Heart left ventricle (tissue), 16 donors: ENCODE results near the gene MAPKAPK2. TPM values are rescaled to one million over a fixed set of nuclear protein-coding genes. Genes with fewer than 3 reads are reported as not detected.

Source experiments
- ATAC-seq, 4 donors: fragments of 200-7000 bp; cut with Tn5 transposase; one replicate each; pipeline ENCODE4 v1.9.1; 2020 to 2022; ENCODE audit warnings: moderate library complexity in 4 of 4, mild to moderate bottlenecking in 3 of 4, moderate number of reproducible peaks in 1 of 4
- DNase-seq, 5 donors: peaks; one replicate each; pipeline ENCODE4 v3.0.0-alpha.2; 2020
- H3K27ac ChIP-seq, 12 donors: fragments of 200-600 bp; sonication (generic) in 4 of 12; one replicate each; pipeline versions ENCODE4 v1.5.0 to v1.8.0; 2016 to 2022; ENCODE audit warnings: mild to moderate bottlenecking in 2 of 12
- H3K27me3 ChIP-seq, 9 donors: fragments of 200-600 bp; sonication (generic) in 2 of 9; one replicate each; pipeline versions ENCODE4 v1.5.1 to v1.8.0; 2016 to 2022; ENCODE audit warnings: mild to moderate bottlenecking in 3 of 9
- H3K36me3 ChIP-seq, 9 donors: fragments of 200-600 bp; sonication (generic) in 2 of 9; one replicate each; pipeline versions ENCODE4 v1.5.0 to v1.8.0; 2018 to 2022; ENCODE audit warnings: mild to moderate bottlenecking in 2 of 9
- H3K4me1 ChIP-seq, 12 donors: fragments of 200-600 bp; sonication (generic) in 4 of 12; one replicate each; pipeline versions ENCODE4 v1.5.0 to v1.8.0; 2016 to 2022; ENCODE audit warnings: mild to moderate bottlenecking in 3 of 12
- H3K4me3 ChIP-seq, 12 donors: fragments of 200-600 bp; sonication (generic) in 4 of 12; one replicate each; pipeline versions ENCODE4 v1.5.0 to v1.8.0; 2017 to 2022; ENCODE audit warnings: mild to moderate bottlenecking in 9 of 12, moderate library complexity in 4 of 12
- H3K9me3 ChIP-seq, 12 donors: fragments of 200-600 bp; sonication (generic) in 4 of 12; one replicate each; pipeline versions ENCODE4 v1.5.0 to v1.8.0; 2016 to 2022; ENCODE audit warnings: mild to moderate bottlenecking in 1 of 12
- POLR2A ChIP-seq, 2 donors: fragments of 450-650 bp; IDR thresholded peaks; one replicate each; pipeline ENCODE4 v1.6.1; 2017; ENCODE audit warnings: antibody characterized with exemption in 2 of 2, mild to moderate bottlenecking in 2 of 2, moderate library complexity in 2 of 2
- WGBS, 4 donors: extraction: QIAGEN DNeasy Blood & Tissue Kit in 2 of 4; methylation state at CpG; one replicate each; pipeline versions ENCODE4 v1.1.5 to v1.1.7; 2013 to 2018; 5-methylcytosine and 5-hydroxymethylcytosine counted together
- intact Hi-C, 10 donors: fragments of 100-400 bp; cut with DNase I; formaldehyde crosslinking; loops; one replicate each; pipeline versions ENCODE4 v1.11.1 to v1.14.2; 2022
- polyA plus RNA-seq, 2 donors: library from polyadenylated mRNA; stranded (reverse); fragments of 200-250 nt; gene quantifications; one replicate each; pipeline ENCODE4 v1.2.3, GENCODE V29; 2013
- total RNA-seq, 9 donors: library from RNA; depleted of rRNA in 2 of 9; stranded (reverse); fragments of >200 nt in 2 of 9; fragmentation: NEBNext Ultra II Directional in 3 of 9; extraction: Animal tissue kit (Norgen Biotek cat#: 25700) in 3 of 9; gene quantifications; one replicate each; pipeline versions ENCODE4 v1.1.0 to v1.2.4, GENCODE V29; 2016 to 2023
- TF ChIP-seq, protein P1 (sequence below), 12 donors: fragments of 200-600 bp; sonication (generic) in 4 of 12; IDR thresholded peaks; one replicate each; pipeline versions ENCODE4 v1.5.0 to v1.8.0; 2018 to 2022; ENCODE audit warnings: antibody characterized with exemption in 12 of 12, mild to moderate bottlenecking in 5 of 12
- donor health status: ischemic (EF 13 %, LVEDD 7.1; RV severe dilation, severe dysfunction).
- donor health status: healthy with polysubstance abuse.
- donor health status: DM: no; HTN: yes; CAD: no.
- donor health status: DM: no; HTN: no; CAD: no.
- donor health status: ischemic (EF 25% LVEDD 6.9; RV normal size, moderate dysfunction).
- donor health status: ischemic (EF 25% LVEDD 5.7; RV mildly dilated, moderate dysfunction).
- donor health status: healthy.
- donor health status: DM: yes; HTN: yes; CAD: no.
- donor health status: ischemic (EF 35%, LVEDD 5.7; RV mildly dilated, moderate dysfunction).
- donor health status: nonischemic (EF 11% LVEDD 7.7; RV severe dilation, severe dysfunction).
- donor health status: DM: yes; HTN: yes; CAD: no.
- donor health status: PGD.
- donor health status: ischemic (EF 29% LVEDD 5.4; RV normal size, mild dysfunction).
- donor health status: nonischemic (EF 23%, LVEDD 6.1; RV moderate dilation, normal function).

The MAPKAPK2 gene
- total and polyA plus RNA-seq, 11 donors = 126 to 327 (median 223) TPM

GRCh38 chr1:206737729-206738201 is 53.1 kb downstream of the MAPKAPK2 start:
- TF ChIP-seq, protein P1, sequence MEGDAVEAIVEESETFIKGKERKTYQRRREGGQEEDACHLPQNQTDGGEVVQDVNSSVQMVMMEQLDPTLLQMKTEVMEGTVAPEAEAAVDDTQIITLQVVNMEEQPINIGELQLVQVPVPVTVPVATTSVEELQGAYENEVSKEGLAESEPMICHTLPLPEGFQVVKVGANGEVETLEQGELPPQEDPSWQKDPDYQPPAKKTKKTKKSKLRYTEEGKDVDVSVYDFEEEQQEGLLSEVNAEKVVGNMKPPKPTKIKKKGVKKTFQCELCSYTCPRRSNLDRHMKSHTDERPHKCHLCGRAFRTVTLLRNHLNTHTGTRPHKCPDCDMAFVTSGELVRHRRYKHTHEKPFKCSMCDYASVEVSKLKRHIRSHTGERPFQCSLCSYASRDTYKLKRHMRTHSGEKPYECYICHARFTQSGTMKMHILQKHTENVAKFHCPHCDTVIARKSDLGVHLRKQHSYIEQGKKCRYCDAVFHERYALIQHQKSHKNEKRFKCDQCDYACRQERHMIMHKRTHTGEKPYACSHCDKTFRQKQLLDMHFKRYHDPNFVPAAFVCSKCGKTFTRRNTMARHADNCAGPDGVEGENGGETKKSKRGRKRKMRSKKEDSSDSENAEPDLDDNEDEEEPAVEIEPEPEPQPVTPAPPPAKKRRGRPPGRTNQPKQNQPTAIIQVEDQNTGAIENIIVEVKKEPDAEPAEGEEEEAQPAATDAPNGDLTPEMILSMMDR (IDR thresholded peaks at IDR 0.05) = no peak
- no peak for TF ChIP-seq POLR2A (IDR thresholded peaks at IDR 0.05)
- DNase-seq (peak in 1 of 5 donors; percentile 56), ATAC-seq (peak in 3 of 4 donors; percentile 43 to 49 (median 45))
- intact Hi-C loops = loop anchor here in 6 of 10 donors (5.0 to 10.0 kb wide), 5 partner anchors 65 to 175 kb away; partner anchors contain the start of gene DYRK3 (in 4 of the 6)
- Histone ChIP-seq H3K36me3 (peaks cover 0 to 36% (median 29%) of the 10 kb centered on the region in 9 donors), H3K4me3 (no peak overlapping the region), H3K27ac (peak overlapping the region; percentile 15 to 80 (median 65)), H3K9me3 (no peaks in the 10 kb centered on the region), H3K27me3 (no peaks in the 10 kb centered on the region), H3K4me1 (peaks cover 0 to 67% (median 36%) of the 10 kb centered on the region in 12 donors)
- WGBS, 4 donors = 7 to 33% (median 27%) methylated on average over 3 of the region's 3 CpGs

GRCh38 chr1:206738370-206739366 is 54.0 kb downstream of the MAPKAPK2 start:
- DNase-seq = no peak
- Histone ChIP-seq H3K4me1 (peaks cover 0 to 63% (median 36%) of the 10 kb centered on the region in 12 donors), H3K4me3 (no peak overlapping the region), H3K36me3 (peaks cover 0 to 27% (median 20%) of the 10 kb centered on the region in 9 donors), H3K9me3 (no peaks in the 10 kb centered on the region), H3K27ac (peak overlapping the region in 9 of 12 donors; percentile 44 to 80 (median 67)), H3K27me3 (no peaks in the 10 kb centered on the region)
- no peak for ATAC-seq
- 56 to 63% (median 61%) methylated on average over 3 of the region's 3 CpGs for WGBS, 4 donors
- TF ChIP-seq, protein P1 (IDR thresholded peaks at IDR 0.05) = peak in 5 of 12 donors; percentile 12 to 29 (median 13)
- TF ChIP-seq POLR2A (IDR thresholded peaks at IDR 0.05) = no peak
- intact Hi-C loops = loop anchor here in 6 of 10 donors (5.0 to 10.0 kb wide), 5 partner anchors 64 to 174 kb away; partner anchors contain the start of gene DYRK3 (in 4 of the 6)

DNA sequence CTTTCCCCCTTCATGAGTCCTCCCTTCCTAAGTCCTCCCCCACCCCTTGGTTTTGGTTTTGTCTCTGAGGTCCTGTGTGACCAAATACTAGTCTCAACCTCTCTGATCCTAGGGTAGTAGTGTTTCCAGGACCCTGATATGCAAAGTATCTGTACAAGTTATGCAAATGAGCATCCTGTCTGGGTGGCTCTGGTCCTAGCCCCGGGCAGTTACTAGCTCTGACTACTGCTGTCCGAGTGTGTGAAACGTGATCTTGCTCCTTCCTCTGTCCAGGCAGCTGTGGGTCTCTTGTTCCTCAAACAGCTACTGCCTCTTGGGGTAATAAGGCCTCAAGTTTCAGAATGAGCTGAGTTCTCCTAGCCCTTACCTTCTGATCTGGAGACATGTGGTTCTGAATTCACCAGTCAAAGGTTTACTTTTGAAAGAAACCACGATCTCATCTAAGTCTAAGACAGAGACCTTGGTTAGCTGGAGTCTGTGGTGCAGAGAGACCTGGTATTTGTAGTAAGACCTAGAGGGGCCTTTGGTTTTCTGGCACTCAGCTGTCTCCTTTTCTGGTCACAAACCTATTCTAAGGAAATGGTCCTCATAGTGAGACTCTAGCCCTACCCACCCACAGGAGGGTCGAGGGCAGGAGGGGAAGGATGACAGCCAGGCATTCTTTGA is 54.8 kb downstream of the MAPKAPK2 start:
- H3K4me3 ChIP-seq = no peak overlapping the region
- intact Hi-C loops = loop anchor here in 6 of 10 donors (5.0 to 10.0 kb wide), 5 partner anchors 63 to 173 kb away; partner anchors contain the start of gene DYRK3 (in 4 of the 6)
- WGBS, 4 donors = 42 to 51% (median 45%) methylated on average over 5 of the region's 5 CpGs
- DNase-seq (no peak), ATAC-seq (peak in 1 of 4 donors; percentile 4)
- H3K9me3 ChIP-seq = no peaks in the 10 kb centered on the region
- peaks cover 0 to 18% (median 11%) of the 10 kb centered on the region in 9 donors for H3K36me3 ChIP-seq
- TF ChIP-seq POLR2A (IDR thresholded peaks at IDR 0.05) = no peak
- TF ChIP-seq, protein P1 (IDR thresholded peaks at IDR 0.05) = no peak
- H3K27me3 ChIP-seq = no peaks in the 10 kb centered on the region
- peaks cover 0 to 62% (median 36%) of the 10 kb centered on the region in 12 donors for H3K4me1 ChIP-seq
- peak overlapping the region in 1 of 12 donors; percentile 42 for H3K27ac ChIP-seq
